Activated CD4-positive, alpha-beta T cell treated with anti-CD3 and anti-CD28 coated beads, Interleukin-2, amount 50 U/mL, for 4 hours (primary cell): Measurements from ENCODE around the gene S100A7.
"Not testable (repeated sequence)": the region's sequence is repeated elsewhere in the genome, so short reads cannot be mapped to it uniquely, and the experiment has no call there.

Experiments
- DNase-seq, 2 experiments: peaks; one replicate each; pipeline ENCODE4 v3.0.0-alpha.2; 2020

The S100A7 gene

DNA sequence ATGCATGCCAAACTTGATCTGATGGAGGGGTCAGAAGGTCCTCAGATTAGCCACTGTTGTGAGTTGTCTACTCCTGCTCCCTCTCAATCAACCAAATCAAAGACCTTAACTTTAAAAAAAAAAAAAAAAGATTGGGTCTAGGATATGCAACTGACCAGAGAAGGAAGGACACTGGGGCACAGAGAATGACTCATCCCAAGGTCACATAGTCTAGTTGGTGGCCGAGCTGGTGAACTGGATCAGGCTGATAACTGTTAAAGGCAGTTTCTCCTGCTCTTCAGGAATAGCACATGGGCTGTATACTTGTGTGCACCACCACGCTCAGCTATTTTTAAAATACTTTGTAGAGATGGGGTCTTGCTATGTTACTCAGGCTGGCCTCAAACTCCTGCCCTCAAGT is 14.8 kb upstream of the S100A7 start:
- DNase-seq: no peak

GRCh38 chr1:153474347-153474746 is 13.9 kb upstream of the S100A7 start:
- DNase-seq: no peak

GRCh38 chr1:153470707-153471106 is 10.3 kb upstream of the S100A7 start:
- no peak for DNase-seq

- DNase-seq: no peak
Measured at GRCh38 chr1:153466908-153467307, 6.5 kb upstream of the S100A7 start.

DNA sequence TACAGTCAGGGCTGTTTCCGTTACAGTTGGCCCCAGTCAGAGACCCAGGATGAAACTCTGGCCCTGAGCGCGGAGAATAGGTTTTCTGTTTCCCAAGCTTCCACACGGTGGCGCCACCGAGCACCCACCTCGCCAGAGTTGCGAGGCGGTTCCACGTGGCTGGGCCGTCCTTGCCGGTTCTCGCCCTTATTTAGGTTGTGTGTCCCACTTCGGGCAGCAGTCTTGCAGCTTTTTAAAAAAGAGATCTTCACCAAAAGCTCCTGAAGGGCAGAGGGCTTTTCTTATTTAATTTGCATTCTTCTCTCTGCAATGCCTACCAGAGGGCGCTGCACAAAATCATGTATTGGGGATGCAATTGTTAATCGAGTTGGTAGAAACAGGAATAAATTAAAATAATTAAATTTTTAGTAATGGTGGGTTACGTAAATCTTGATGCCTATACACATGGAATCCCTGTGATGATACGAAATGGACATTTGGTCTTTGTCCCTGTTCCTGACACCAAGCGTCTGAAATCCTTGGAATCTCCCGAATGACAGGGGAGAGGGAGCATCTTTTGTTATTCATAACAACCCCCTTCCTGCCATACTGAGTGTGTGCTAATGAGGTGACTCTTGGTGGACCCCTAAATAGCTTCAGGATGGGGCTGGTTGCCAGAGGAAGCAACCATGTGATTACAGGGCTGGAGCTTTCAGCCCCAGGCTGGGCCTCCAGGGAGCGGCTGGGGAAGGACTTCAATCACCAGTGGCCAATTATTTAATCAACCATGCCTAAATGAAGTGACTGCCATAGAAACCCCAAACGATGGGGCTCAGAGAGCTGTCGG is 5.6 kb upstream of the S100A7 start:
- DNase-seq: peak; percentile 53 to 57

GRCh38 chr1:153462741-153463140 is 2.3 kb upstream of the S100A7 start:
- DNase-seq: not testable (repeated sequence)

GRCh38 chr1:153459655-153460054 is 796 bp downstream of the S100A7 start:
- no peak for DNase-seq

DNA sequence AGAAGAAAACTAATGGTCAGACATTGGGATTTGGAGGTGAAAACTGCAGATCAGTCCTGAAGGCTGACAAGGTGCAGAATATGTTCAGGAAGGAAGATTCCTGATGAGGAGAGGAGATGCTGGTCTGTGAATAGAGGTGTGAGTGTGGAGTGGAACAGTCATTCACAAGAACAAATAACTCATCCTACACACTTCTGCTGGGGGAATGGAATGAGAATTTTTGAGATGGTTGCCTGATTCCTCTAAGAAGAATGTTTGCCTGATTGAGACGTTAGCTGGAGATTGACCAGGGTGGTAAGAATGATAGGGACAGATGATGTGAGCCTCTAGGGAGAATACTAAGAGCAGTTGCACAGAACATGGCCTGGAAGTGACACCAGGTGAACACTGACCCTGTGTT is 4.1 kb downstream of the S100A7 start:
- DNase-seq: no peak

GRCh38 chr1:153448851-153449250 is 11.6 kb downstream of the S100A7 start:
- DNase-seq: not testable (repeated sequence)

GRCh38 chr1:153447498-153448170 is 12.8 kb downstream of the S100A7 start:
- no peak for DNase-seq

DNA sequence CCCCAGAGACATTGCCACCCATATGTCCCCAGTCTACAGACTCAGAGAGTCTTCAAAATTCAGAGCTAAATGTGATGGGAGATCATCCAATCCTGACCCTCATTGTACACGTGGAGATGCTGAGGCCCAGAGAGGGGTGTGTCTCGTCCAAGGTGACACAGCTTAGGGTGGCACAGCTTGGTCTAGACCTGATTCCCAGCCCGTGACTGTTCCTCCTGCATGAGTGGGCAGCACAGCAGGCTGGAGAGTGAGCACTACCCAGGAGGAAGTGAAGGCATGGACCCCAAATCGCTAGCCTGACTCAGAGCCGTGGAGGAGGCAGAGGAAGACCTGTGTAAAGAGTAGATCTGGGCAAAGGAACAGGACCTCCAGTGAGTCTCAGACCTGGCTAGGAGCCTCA is 16.4 kb downstream of the S100A7 start:
- DNase-seq: no peak

GRCh38 chr1:153443486-153443885 is 17.0 kb downstream of the S100A7 start:
- DNase-seq: no peak

GRCh38 chr1:153441238-153441755 is 19.2 kb downstream of the S100A7 start:
- no peak for DNase-seq

- DNase-seq: no peak
Measured at GRCh38 chr1:153439273-153439672, 21.2 kb downstream of the S100A7 start.

GRCh38 chr1:153438599-153438998 is 21.9 kb downstream of the S100A7 start:
- no peak for DNase-seq

- no peak for DNase-seq
Measured at GRCh38 chr1:153437236-153437635, 23.2 kb downstream of the S100A7 start.

DNA sequence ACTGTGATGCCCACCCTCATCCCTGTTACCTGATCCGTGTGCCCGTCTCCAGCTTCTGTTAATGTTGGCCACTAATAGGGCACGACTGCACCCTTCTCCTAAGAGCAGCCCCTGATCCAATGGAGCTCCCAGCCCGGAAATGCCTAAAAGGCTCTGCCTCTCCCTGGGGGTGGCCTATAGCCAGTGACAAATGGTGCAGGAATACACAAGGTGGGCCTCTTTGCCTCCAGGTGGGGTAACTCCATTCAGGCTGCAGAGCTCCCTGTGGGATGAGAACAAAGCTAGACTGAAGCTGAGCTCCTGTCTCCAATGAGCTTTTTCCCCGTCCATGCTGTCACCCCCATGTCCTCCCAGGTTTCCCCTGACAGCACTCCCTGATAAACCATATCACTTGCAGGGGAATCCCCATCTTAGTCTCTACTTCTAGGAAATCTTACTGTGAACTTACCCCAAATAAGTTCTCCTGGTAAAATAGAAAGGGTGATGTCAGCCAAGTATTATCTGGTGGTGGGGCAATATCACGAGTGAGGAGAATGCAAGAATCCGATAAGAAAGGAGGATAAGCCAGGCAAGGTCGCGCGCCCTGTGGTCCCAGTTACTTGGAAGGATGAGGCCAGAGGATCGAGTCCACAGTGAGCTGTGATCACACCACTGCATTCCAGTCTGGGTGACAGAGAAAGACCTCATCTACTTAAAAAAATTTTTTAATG is 25.6 kb downstream of the S100A7 start:
- DNase-seq: no peak

DNA sequence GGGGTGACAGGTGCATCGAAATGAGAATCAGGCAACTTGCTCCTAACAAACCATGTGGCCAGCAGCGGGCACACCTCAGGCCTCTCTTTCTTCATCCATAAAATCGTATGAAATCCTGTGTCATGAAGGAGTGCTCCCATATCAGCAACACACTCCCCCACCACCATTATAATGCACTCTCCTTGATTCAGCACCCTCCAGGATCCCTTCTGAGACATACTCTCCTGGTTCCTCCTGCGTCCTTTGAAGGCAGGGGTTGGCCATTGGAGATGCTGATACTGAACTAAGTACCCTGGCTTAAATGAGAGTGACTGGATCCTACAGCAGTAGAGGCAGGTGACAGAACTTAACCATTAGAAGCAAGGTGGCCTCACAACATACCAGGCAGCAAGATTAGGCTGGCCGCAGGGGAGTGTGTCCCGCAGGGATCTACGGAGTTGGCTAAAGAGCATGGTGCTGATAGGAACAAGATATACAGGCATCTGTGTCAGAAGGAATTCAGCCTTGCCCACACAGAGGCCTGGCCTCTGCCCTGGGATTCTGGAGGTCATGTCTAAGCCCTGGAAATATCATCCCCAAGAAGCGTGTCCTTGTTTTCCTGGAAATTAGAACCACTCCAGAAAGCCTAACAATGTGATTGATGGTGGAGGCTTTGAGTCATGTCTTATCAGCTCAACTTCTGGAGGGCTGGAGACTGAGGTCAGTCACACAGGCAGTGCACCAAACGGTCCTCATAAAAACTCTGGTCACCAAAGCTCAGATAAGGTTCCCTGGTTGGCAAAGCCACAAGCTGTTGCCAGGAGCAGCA is 27.4 kb downstream of the S100A7 start:
- DNase-seq: no peak

DNA sequence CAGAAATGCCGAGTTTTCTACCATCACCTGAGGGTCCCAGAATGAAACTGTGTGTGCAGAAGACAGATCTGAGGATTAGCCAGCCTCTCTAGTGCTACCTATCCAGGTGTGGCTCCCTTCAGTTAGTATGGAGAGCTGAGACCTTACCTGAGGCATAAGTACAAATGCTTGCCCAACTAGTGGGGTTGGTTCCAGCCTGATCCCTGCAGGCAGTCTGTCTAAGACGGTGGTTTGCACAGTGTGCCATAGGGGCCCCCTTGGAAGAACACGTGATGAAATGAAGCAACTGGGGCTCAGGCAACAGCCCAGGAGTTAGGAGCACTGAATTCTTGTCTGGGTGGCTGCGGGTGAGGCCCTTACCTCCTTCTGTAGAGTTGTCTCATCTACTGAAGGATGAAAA is 28.5 kb downstream of the S100A7 start:
- no peak for DNase-seq

- DNase-seq: no peak
Measured at GRCh38 chr1:153431427-153431826, 29.0 kb downstream of the S100A7 start.

GRCh38 chr1:153431002-153431401 is 29.4 kb downstream of the S100A7 start:
- no peak for DNase-seq

DNA sequence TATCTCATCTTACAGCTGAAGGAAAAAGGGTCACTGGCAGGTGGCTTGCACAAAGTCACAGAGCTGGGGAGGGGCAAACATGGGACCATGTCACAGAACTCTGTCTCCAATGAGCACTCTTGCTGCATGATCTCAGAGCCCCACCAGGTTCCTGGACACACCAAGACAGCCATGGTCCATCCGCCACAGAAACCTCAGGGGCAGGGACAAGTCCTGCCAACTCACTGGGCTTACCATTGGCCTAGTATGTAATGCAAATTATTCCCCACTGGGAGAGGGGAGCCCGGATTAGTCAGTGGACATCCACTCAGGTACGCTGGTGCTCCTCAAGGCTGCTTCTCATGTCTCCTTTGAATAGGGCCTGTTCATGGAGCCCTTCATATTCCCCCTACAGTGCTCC is 29.9 kb downstream of the S100A7 start:
- no peak for DNase-seq

GRCh38 chr1:153430166-153430553 is 30.3 kb downstream of the S100A7 start:
- DNase-seq: no peak
